A549 (cell line): ENCODE results near the gene CIBAR2.

Experiments
- CBX2 ChIP-seq: fragments of 200-600 bp; sonication (generic); IDR thresholded peaks from 2 replicates; pipeline ENCODE4 v1.6.1; 2016; ENCODE audit warnings: low read depth, mild to moderate bottlenecking, borderline replicate concordance
- CEBPB ChIP-seq, 2 experiments: fragments of >200 bp in 1 of 2; sonication (Bioruptor Twin) in 1 of 2; formaldehyde crosslinking in 1 of 2; IDR thresholded peaks; 2 replicates each; pipeline ENCODE4 v1.6.1; 2012 to 2016
- EHMT2 ChIP-seq: fragments of 200-600 bp; sonication (generic); IDR thresholded peaks from 2 replicates; pipeline ENCODE4 v1.6.1; 2016; ENCODE audit warnings: antibody characterized with exemption, low read depth, mild to moderate bottlenecking, moderate library complexity
- EP300 ChIP-seq, 2 experiments: fragments of >200 bp; sonication (Bioruptor Twin); formaldehyde crosslinking; IDR thresholded peaks; 2 replicates in 1 of 2; 3 replicates in 1 of 2; pipeline ENCODE4 v1.6.1; 2016 to 2017
- NR3C1 ChIP-seq: fragments of >200 bp; sonication (Bioruptor Twin); formaldehyde crosslinking; IDR thresholded peaks from 3 replicates; pipeline ENCODE4 v1.6.1; 2017
- POLR2A ChIP-seq: IDR thresholded peaks from 2 replicates; pipeline ENCODE4 v1.6.1; 2012; ENCODE audit warnings: mild to moderate bottlenecking, low read length
- POLR2AphosphoS2 ChIP-seq: conservative IDR thresholded peaks from 2 replicates; pipeline ENCODE4 v1.6.1; 2012; ENCODE audit warnings: low read length, improper control_type of control experiment, inconsistent platforms
- RCOR1 ChIP-seq: fragments of 150-350 bp; IDR thresholded peaks from 2 replicates; pipeline ENCODE4 v1.6.1; 2014; ENCODE audit warnings: antibody characterized with exemption, low read length, low read depth
- ZFP36 ChIP-seq: fragments of 450-650 bp; IDR thresholded peaks from 2 replicates; pipeline ENCODE4 v1.6.1; 2014; ENCODE audit warnings: borderline replicate concordance; ENCODE audit not compliant: partially characterized antibody
- ZNF302 ChIP-seq: fragments of 250-450 bp; sonication (Bioruptor Pico); IDR thresholded peaks from 2 replicates; pipeline ENCODE4 v1.9.0; 2021; ENCODE audit warnings: inconsistent platforms, mild to moderate bottlenecking, moderate library complexity
- TF ChIP-seq, protein P1 (sequence below): fragments of >200 bp; sonication (Bioruptor Twin); formaldehyde crosslinking; IDR thresholded peaks from 3 replicates; pipeline ENCODE4 v1.5.1; 2016
- TF ChIP-seq, protein P2 (sequence below): IDR thresholded peaks from 2 replicates; pipeline ENCODE4 v1.6.1; 2012
- TF ChIP-seq, protein P3 (sequence below): fragments of 450-650 bp; IDR thresholded peaks from 2 replicates; pipeline ENCODE4 v1.6.1; 2014; ENCODE audit warnings: antibody characterized with exemption
- TF ChIP-seq, protein P4 (sequence below): fragments of 150-350 bp; IDR thresholded peaks from 2 replicates; pipeline ENCODE4 v1.6.1; 2014; ENCODE audit warnings: low read depth, mild to moderate bottlenecking, low read length

DNA sequence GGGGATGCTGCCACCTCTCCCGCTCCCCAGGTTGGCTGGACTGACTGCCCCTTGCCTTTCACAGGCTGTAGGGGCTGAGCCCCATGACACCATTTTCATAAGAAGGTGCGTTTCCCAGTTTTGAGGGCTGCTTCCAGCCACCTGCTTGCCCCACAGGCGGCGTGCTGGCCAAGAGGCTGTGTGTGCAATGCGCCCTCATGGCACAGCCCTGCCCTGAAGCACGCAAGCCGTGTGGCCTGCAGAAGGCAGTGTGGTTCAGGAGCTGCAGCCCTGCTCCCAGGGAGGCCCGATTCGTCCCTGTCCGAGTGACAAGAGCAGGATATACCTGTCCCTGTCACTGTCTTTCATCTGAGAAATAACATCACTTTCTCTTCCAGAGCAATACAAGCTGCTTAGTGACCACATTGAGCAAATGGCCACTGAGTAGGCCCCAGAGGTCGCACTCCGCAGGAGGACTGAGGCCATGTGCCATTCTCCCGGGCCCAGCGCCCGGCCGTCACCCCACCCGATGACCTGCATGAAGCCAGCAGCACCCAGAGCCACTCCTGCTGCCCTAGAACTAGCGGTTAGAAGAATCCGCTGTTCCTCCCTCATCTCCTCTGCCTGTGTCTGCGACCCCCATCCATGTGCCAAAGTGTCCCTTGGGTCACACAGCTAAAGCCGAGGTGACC, 24.2 kb downstream of the CIBAR2 start:
- TF ChIP-seq, protein P1, sequence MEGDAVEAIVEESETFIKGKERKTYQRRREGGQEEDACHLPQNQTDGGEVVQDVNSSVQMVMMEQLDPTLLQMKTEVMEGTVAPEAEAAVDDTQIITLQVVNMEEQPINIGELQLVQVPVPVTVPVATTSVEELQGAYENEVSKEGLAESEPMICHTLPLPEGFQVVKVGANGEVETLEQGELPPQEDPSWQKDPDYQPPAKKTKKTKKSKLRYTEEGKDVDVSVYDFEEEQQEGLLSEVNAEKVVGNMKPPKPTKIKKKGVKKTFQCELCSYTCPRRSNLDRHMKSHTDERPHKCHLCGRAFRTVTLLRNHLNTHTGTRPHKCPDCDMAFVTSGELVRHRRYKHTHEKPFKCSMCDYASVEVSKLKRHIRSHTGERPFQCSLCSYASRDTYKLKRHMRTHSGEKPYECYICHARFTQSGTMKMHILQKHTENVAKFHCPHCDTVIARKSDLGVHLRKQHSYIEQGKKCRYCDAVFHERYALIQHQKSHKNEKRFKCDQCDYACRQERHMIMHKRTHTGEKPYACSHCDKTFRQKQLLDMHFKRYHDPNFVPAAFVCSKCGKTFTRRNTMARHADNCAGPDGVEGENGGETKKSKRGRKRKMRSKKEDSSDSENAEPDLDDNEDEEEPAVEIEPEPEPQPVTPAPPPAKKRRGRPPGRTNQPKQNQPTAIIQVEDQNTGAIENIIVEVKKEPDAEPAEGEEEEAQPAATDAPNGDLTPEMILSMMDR = no peak
- TF ChIP-seq CBX2 (no peak), RCOR1 (no peak), POLR2A (no peak), CEBPB (IDR thresholded peaks at IDR 0.05) (no peak), POLR2AphosphoS2 (no peak), EP300 (IDR thresholded peaks at IDR 0.05) (no peak), EHMT2 (no peak), ZFP36 (no peak), NR3C1 (no peak), ZNF302 (CRISPR knock-in tag) (no peak)
- TF ChIP-seq, protein P2, sequence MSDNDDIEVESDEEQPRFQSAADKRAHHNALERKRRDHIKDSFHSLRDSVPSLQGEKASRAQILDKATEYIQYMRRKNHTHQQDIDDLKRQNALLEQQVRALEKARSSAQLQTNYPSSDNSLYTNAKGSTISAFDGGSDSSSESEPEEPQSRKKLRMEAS = no peak
- TF ChIP-seq, protein P3, sequence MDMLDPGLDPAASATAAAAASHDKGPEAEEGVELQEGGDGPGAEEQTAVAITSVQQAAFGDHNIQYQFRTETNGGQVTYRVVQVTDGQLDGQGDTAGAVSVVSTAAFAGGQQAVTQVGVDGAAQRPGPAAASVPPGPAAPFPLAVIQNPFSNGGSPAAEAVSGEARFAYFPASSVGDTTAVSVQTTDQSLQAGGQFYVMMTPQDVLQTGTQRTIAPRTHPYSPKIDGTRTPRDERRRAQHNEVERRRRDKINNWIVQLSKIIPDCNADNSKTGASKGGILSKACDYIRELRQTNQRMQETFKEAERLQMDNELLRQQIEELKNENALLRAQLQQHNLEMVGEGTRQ = no peak
- TF ChIP-seq, protein P4, sequence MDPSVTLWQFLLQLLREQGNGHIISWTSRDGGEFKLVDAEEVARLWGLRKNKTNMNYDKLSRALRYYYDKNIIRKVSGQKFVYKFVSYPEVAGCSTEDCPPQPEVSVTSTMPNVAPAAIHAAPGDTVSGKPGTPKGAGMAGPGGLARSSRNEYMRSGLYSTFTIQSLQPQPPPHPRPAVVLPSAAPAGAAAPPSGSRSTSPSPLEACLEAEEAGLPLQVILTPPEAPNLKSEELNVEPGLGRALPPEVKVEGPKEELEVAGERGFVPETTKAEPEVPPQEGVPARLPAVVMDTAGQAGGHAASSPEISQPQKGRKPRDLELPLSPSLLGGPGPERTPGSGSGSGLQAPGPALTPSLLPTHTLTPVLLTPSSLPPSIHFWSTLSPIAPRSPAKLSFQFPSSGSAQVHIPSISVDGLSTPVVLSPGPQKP = no peak
